Mesodermal cell (in vitro differentiated cells): ENCODE results near the gene SMPD1. TPM values are rescaled to one million over a fixed set of nuclear protein-coding genes. Genes with fewer than 3 reads are reported as not detected.
A peak's percentile ranks its signal among the peaks of the same experiment; 100 is the strongest.

Experiments used
- H3K27ac ChIP-seq: 2 replicates; pipeline ENCODE4 v1.7.0; 2013; ENCODE audit warnings: mild to moderate bottlenecking, low read depth, low read length, moderate library complexity; ENCODE audit not compliant: severe bottlenecking
- H3K36me3 ChIP-seq: 2 replicates; pipeline ENCODE4 v1.7.1; 2013; ENCODE audit warnings: mild to moderate bottlenecking, low read length, moderate library complexity; ENCODE audit not compliant: control insufficient read depth, insufficient read depth
- H3K4me1 ChIP-seq: one replicate; pipeline ENCODE4 v1.7.1; 2013; ENCODE audit warnings: mild to moderate bottlenecking, low read length; ENCODE audit not compliant: insufficient read depth, control insufficient read depth, poor library complexity, severe bottlenecking
- H3K4me3 ChIP-seq: 2 replicates; pipeline ENCODE4 v1.7.0; 2013; ENCODE audit warnings: low read length, control low read depth, mild to moderate bottlenecking; ENCODE audit not compliant: insufficient read depth, poor library complexity, severe bottlenecking; ENCODE audit errors: extremely low read depth
- H3K9me3 ChIP-seq: 2 replicates; pipeline ENCODE4 v1.7.1; 2013; ENCODE audit warnings: mild to moderate bottlenecking, low read length, moderate library complexity; ENCODE audit not compliant: control insufficient read depth
- WGBS, 2 experiments: methylation state at CpG; one replicate each; pipeline ENCODE4 v1.1.5; 2013; ENCODE audit warnings: missing lambda C conversion rate in 2 of 2; ENCODE audit not compliant: insufficient coverage in 2 of 2; 5-methylcytosine and 5-hydroxymethylcytosine counted together
- polyA plus RNA-seq, 2 experiments: library from polyadenylated mRNA; stranded (reverse); fragments of 50-300 nt; gene quantifications; one replicate each; pipeline ENCODE4 v1.2.3, GENCODE V29; 2013

The SMPD1 gene
- 22.1 TPM for polyA plus RNA-seq (2013, experiment 1 of 2)
- polyA plus RNA-seq (2013, experiment 2 of 2), result 20.2 TPM

- Histone ChIP-seq H3K9me3 (no peaks in the 10 kb centered on the region), H3K36me3 (peaks cover 3% of the 10 kb centered on the region), H3K27ac (peak within 1 kb of the TSS; percentile 76), H3K4me1 (peaks cover 5% of the 10 kb centered on the region), H3K4me3 (peak within 1 kb of the TSS; percentile 63)
- 1 to 3% methylated on average over 49 to 52 of the region's 63 CpGs for WGBS, 2 experiments
Observed at GRCh38 chr11:6389905-6390717, at the start of gene SMPD1. SMPD1 (plus strand) TSS chr11:6390474; CDS start chr11:6390599, 125 bp downstream.

DNA sequence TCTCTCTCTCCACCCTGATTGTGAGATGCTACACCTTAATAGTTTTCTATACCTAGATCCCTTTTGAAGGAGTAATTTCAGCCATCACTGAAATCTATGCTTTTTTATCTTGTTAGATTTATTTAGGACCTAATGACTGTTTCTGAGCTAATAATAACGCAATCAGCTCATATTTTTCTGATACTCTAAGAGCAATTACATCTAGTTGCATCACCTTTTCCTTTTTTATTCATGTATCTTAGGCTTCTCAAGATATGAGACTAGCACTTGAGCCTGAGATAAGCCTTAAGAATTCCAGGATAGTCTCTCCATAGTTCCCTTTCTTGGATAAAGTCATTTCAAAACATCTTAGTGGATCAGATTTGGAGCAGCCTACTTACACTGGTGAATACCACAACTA is 44.9 kb upstream of the SMPD1 start:
- H3K36me3 ChIP-seq, result no peaks in the 10 kb centered on the region
- 100% methylated on average over 1 of the region's 1 CpG; no CpG with 5 or more reads in 1 of the 2 experiments for WGBS, 2 experiments
- no peak overlapping the region for H3K27ac ChIP-seq
- no peaks in the 10 kb centered on the region for H3K4me1 ChIP-seq
- H3K9me3 ChIP-seq, result no peaks in the 10 kb centered on the region
- no peak overlapping the region for H3K4me3 ChIP-seq

- Histone ChIP-seq H3K36me3 (no peaks in the 10 kb centered on the region), H3K9me3 (no peaks in the 10 kb centered on the region), H3K4me3 (no peak overlapping the region), H3K4me1 (no peaks in the 10 kb centered on the region), H3K27ac (no peak overlapping the region)
Observed at GRCh38 chr11:6350043-6350442, 40.2 kb upstream of the SMPD1 start.

DNA sequence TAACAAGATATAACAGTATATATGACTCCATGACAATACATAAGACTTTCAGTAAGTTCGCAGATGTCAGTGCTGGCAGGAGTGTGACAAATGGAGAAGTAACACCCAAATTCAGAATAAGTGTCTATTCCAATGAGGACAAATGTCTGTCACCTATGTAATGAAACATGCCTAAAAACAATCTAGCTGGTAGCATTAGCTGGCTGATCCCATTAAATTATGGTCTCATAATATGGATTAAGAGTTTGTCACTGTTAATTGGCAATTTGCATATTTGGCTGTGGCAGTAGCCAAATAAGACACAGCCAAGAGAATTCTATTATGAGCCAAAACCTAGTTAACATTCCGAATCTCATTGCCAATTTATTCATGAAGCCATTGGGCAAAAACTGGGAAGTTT is 39.8 kb upstream of the SMPD1 start:
- Histone ChIP-seq H3K9me3 (no peaks in the 10 kb centered on the region), H3K36me3 (no peaks in the 10 kb centered on the region), H3K27ac (no peak overlapping the region), H3K4me1 (no peaks in the 10 kb centered on the region), H3K4me3 (no peak overlapping the region)
- WGBS, 2 experiments, result 83% methylated on average over 2 of the region's 2 CpGs; no CpG with 5 or more reads in 1 of the 2 experiments

DNA sequence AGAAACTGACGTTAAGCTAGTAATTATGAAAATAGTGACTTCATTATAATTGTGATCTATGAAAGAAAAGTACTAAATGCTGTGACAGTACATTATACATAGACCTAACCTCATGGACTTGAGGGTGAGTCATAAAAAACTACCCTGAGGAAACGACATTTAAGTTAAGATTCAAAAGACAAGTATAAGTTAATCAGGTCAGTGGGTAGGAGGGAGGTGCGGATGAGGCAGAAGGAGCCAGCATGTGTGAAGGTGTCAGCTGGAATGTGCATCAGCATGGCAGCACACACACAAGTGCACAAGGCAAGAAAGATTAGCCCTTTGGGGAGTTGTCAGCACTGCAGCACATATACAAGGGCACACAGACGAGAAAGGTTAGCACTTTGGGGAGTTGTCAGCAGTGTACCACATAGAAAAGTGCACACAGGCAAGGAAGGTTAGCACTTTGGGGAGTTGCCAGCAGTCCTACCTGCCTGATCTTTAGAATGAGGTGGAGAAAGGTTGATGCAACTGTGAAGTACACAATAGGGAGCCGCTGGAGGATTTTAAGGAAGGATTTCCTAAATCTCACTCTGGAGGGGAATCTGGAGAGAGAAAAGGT is 38.4 kb upstream of the SMPD1 start:
- H3K4me1 ChIP-seq, result no peaks in the 10 kb centered on the region
- 74 to 77% methylated on average over 2 to 4 of the region's 5 CpGs for WGBS, 2 experiments
- no peaks in the 10 kb centered on the region for H3K36me3 ChIP-seq

DNA sequence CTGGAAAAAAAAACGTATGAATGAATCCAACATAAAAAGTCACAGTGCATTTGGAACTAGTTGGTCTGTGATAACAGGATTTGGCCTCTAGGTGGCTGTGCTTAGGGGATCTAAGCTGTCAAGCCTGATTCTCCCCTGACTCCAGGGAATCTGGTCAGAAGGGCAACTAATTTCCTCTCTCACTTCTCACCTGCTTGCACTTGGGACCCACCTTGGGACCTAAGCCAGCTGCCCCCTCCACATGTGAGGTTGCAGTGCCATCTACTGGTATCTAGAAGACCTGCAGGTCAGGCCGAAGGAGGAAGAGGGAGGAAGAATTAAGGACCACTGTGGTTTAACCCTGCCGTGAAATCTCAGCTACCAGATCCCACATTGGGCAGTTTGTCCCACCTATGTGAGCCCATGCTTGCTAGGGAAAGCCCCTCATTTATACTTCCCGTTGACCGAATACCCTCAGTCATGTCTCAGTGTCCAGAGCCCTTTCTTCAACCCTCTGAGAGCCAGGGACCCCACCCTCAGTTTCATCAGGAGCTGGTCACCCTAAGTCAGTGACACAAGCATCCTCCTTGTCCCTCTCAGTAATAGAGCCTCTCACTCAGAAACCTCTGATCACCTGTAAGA is 36.8 kb upstream of the SMPD1 start:
- 0 to 11% methylated on average over 3 to 4 of the region's 5 CpGs for WGBS, 2 experiments
- no peaks in the 10 kb centered on the region for H3K36me3 ChIP-seq
- no peaks in the 10 kb centered on the region for H3K9me3 ChIP-seq
- H3K27ac ChIP-seq, result no peak overlapping the region
- H3K4me3 ChIP-seq, result no peak overlapping the region
- peaks cover 5% of the 10 kb centered on the region for H3K4me1 ChIP-seq

More for the DNA sequence above, 38.4 kb upstream of the SMPD1 start:
- no peak overlapping the region for H3K4me3 ChIP-seq
- no peaks in the 10 kb centered on the region for H3K9me3 ChIP-seq
- no peak overlapping the region for H3K27ac ChIP-seq

DNA sequence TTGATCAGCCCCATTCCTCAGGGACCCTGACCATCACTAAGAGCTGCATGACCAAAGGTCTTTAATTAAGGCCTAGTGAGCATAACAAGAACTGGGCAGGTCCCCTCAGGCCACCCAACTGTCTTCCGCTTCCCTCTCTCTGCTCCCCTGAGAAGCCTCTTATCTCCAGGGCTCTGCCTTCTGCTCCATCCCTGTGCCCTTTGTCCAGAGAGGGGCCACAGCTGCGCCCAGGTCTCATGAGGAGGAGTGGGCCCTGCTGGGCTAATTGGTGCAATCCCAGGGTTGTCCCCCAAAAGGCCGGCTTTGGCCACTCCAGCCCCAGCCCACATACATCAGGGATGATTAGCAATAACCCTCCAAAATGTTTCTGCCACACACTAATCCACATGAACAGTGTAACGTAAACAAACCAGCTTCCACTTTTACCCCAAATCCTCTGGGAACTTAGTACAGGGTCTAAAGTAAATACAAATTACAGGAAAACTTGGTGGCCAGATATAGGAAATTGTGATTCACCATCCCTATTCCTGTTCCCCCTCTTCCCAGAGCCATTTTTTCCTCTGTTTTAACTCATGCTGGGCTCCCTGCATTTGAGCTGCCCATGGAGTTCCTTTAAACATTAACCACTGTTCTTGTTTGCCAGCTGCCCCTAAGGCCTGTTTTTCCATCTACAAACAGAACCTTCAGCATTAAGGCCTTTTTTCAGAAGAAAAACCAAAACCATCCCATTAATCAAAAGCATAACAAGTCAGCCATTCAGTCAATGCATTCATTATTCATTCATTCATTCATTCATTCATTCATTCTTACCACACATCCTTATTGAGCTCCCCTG is 35.4 kb upstream of the SMPD1 start:
- H3K9me3 ChIP-seq, result no peaks in the 10 kb centered on the region
- peaks cover 5% of the 10 kb centered on the region for H3K4me1 ChIP-seq
- H3K36me3 ChIP-seq, result no peaks in the 10 kb centered on the region
- H3K27ac ChIP-seq, result no peak overlapping the region
- 83% methylated on average over 2 to 3 of the region's 4 CpGs for WGBS, 2 experiments
- no peak overlapping the region for H3K4me3 ChIP-seq

- Histone ChIP-seq H3K9me3 (no peaks in the 10 kb centered on the region), H3K36me3 (no peaks in the 10 kb centered on the region), H3K27ac (no peak overlapping the region), H3K4me3 (no peak overlapping the region), H3K4me1 (peaks cover 5% of the 10 kb centered on the region)
- WGBS, 2 experiments, result 85 to 92% methylated on average over 1 to 2 of the region's 4 CpGs
Observed at GRCh38 chr11:6356503-6357055, 33.7 kb upstream of the SMPD1 start.

DNA sequence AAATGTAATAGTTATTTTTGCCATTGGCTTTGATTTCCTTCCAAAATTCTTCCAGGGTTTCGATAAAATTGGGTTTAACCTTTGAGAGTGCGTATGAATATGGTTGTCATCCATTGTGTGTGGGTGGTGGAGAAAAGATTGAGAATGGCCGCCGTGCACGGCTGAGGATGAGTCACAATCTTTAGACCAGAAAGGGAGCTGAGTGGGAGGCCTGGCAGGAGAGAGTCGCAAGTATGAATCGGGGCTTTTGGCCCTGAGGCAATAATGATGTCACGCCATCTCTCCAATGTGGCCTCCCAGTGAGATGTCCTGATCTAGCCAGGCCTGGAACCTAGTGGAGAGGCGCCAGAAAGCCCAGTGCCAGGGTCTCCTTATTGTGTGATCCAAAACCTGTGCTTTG is 33.1 kb upstream of the SMPD1 start:
- Histone ChIP-seq H3K36me3 (no peaks in the 10 kb centered on the region), H3K27ac (no peak overlapping the region), H3K9me3 (no peaks in the 10 kb centered on the region), H3K4me1 (peaks cover 5% of the 10 kb centered on the region), H3K4me3 (no peak overlapping the region)
- 77 to 79% methylated on average over 8 of the region's 9 CpGs for WGBS, 2 experiments

GRCh38 chr11:6360183-6360582 is 30.1 kb upstream of the SMPD1 start:
- no peaks in the 10 kb centered on the region for H3K36me3 ChIP-seq
- peaks cover 5% of the 10 kb centered on the region for H3K4me1 ChIP-seq
- 87 to 89% methylated on average over 3 of the region's 3 CpGs for WGBS, 2 experiments

More at GRCh38 chr11:6360183-6360582, 30.1 kb upstream of the SMPD1 start:
- H3K9me3 ChIP-seq, result no peaks in the 10 kb centered on the region
- no peak overlapping the region for H3K4me3 ChIP-seq
- no peak overlapping the region for H3K27ac ChIP-seq
